Measurements from ENCODE around the gene COL1A2.

COL1A2 gene

DNA sequence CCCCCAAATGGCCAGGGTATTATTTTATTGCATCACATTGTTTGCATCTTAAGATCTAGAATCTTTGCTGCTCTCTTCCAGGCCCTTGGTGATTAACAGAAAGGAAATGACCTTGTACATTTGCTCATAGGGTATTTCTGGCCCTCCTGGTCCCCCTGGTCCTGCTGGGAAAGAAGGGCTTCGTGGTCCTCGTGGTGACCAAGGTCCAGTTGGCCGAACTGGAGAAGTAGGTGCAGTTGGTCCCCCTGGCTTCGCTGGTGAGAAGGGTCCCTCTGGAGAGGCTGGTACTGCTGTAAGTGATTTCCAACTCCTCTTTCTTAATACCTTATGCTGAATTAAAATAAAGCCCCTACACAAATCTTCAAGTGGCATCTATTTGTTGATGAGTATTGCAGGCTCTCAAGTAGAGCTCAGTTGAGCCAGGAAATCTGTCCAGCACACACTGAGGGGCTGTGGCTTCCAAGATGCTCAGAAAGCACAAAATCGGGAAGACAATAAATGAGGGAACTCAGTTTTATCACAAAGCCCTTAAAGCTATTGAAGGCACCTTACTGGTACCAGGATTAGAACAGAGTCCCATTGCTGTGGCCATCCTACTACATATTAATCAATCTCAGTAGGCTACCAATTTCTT, 28.2 kb downstream of the COL1A2 start:
- in situ Hi-C loops (cut with MboI; ENCODE audit: low sequenced_read_pairs, unreplicated experiment): no loop called here
- DNase-seq (ENCODE audit: low spot score): no peak
- TF ChIP-seq CTCF (IDR thresholded peaks at IDR 0.05; ENCODE audit: borderline replicate concordance, control extremely low read depth, extremely low read depth, insufficient read depth, missing control alignments): no peak

DNA sequence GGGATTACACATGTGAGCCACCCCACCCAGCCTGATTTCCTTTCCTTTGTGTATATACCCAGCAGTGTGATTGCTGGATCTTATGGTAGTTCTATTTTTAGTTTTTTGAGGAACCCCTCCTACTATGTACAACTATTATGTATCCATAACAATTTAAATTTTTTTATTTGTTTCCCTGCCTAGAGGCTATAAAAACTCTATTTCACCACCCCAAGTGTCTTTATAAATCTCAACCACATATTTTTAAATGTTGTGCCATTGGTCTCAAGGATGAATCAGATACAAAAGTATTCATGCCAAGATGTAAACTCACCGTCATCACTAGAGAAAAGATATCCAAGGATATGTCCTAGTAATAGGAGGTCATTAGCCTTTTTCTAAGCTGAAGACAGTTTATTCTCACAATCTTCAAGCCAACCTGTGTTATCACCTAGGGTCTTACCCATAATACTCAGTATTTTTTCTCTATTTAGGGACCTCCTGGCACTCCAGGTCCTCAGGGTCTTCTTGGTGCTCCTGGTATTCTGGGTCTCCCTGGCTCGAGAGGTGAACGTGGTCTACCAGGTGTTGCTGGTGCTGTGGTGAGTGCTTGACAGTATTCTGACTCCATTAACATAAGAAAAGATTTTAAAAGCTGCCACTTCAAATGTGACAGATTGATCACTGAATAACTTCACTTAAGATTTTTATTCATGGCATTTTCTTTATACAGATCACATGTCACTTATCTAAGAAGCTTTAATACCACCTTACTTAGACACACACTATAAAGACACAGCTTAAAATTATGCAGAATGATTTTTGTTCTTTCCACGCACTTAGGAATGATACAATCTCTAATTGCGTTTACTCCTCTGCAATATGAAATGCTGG, 29.4 kb downstream of the COL1A2 start:
- in situ Hi-C loops (cut with MboI; ENCODE audit: low sequenced_read_pairs, unreplicated experiment): no loop called here
- TF ChIP-seq CTCF (IDR thresholded peaks at IDR 0.05; ENCODE audit: borderline replicate concordance, control extremely low read depth, extremely low read depth, insufficient read depth, missing control alignments): no peak
- no peak for DNase-seq (ENCODE audit: low spot score)

GRCh38 chr7:94425546-94425945, 30.9 kb downstream of the COL1A2 start:
- no peak for TF ChIP-seq CTCF (IDR thresholded peaks at IDR 0.05; ENCODE audit: borderline replicate concordance, control extremely low read depth, extremely low read depth, insufficient read depth, missing control alignments)
- in situ Hi-C loops (cut with MboI; ENCODE audit: low sequenced_read_pairs, unreplicated experiment): no loop called here
- no peak for DNase-seq (ENCODE audit: low spot score)

DNA sequence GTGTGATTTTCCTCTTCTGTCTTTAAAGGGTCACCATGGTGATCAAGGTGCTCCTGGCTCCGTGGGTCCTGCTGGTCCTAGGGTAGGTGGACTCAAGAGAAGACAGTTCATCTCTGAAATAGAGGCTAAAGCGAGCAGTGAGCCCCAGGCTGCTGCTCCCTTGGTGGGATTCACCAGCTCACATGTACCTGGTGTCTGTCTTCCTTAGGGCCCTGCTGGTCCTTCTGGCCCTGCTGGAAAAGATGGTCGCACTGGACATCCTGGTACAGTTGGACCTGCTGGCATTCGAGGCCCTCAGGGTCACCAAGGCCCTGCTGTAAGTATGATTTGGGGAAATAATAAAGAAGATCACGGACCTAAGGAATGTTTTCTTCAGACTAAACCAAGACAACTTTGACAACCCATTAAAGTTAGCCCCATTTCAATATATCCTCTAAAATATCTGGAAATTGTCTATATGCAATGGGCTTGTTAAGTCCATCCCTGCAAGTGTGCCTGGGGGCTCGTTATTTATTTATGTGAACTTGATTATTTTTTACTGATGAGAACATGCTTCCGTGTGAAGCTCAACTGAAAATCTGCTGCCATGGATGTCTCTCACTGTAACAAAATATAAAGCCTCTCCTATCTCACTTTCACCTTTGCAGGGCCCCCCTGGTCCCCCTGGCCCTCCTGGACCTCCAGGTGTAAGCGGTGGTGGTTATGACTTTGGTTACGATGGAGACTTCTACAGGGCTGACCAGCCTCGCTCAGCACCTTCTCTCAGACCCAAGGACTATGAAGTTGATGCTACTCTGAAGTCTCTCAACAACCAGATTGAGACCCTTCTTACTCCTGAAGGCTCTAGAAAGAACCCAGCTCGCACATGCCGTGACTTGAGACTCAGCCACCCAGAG, 32.5 kb downstream of the COL1A2 start:
- no peak for DNase-seq (ENCODE audit: low spot score)
- TF ChIP-seq CTCF (IDR thresholded peaks at IDR 0.05; ENCODE audit: borderline replicate concordance, control extremely low read depth, extremely low read depth, insufficient read depth, missing control alignments): no peak
- in situ Hi-C loops (cut with MboI; ENCODE audit: low sequenced_read_pairs, unreplicated experiment): no loop called here

- DNase-seq (ENCODE audit: low spot score): no peak
- no peak for TF ChIP-seq CTCF (IDR thresholded peaks at IDR 0.05; ENCODE audit: borderline replicate concordance, control extremely low read depth, extremely low read depth, insufficient read depth, missing control alignments)
- in situ Hi-C loops (cut with MboI; ENCODE audit: low sequenced_read_pairs, unreplicated experiment): no loop called here
These were observed 34.5 kb downstream of the COL1A2 start for GRCh38 chr7:94429153-94429552.

GRCh38 chr7:94431176-94431575, 36.5 kb downstream of the COL1A2 start:
- DNase-seq (ENCODE audit: low spot score): no peak
- no peak for TF ChIP-seq CTCF (IDR thresholded peaks at IDR 0.05; ENCODE audit: borderline replicate concordance, control extremely low read depth, extremely low read depth, insufficient read depth, missing control alignments)
- in situ Hi-C loops (cut with MboI; ENCODE audit: low sequenced_read_pairs, unreplicated experiment): no loop called here

All from GM13976 (cell line).